ENCODE measurements around the gene TBL3. TPM values are rescaled to one million over a fixed set of nuclear protein-coding genes. Genes with fewer than 3 reads are reported as not detected.

Gene TBL3
- total and polyA plus RNA-seq, 9 of the 15 experiments (the other 6 are each of a cell fraction or from before 2014, with no cell fraction given), result 0.97 to 117 (median 24.5) TPM

DNA sequence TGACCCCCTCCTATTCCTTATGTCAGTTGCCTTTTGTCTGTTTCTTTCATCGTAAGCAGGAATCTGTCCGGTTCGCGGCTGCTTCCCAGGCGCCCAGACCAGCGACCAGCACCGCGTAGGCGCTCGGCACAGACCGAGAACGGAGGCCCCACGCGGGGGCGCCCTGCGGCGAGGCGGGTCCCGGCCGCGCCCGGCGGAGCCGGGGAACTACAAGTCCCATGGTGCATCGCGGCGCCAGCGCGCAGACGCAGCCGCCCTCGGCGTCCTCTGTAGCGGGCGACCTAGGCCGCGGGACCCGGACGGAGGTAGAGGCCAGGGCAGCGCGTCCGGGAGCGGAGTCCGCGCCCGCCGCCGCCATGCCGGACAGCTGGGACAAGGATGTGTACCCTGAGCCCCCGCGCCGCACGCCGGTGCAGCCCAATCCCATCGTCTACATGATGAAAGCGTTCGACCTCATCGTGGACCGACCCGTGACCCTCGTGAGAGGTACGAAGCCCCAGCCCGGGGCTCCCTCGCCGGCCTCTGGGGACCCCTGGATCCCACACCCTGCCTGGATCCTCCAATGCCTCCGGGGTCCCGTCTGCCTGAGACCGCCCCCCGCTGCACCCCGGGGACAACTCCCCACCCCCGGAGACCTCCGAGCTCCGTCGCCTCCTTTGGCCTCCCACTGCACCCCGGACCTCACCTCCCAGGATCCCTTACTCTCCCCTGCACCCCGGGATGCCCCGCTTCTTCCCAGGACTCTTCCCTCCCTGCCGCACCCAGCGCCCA lies 12.4 kb upstream of the TBL3 start, which contains the start of gene NDUFB10 (continued):
- TF ChIP-seq, protein P1, sequence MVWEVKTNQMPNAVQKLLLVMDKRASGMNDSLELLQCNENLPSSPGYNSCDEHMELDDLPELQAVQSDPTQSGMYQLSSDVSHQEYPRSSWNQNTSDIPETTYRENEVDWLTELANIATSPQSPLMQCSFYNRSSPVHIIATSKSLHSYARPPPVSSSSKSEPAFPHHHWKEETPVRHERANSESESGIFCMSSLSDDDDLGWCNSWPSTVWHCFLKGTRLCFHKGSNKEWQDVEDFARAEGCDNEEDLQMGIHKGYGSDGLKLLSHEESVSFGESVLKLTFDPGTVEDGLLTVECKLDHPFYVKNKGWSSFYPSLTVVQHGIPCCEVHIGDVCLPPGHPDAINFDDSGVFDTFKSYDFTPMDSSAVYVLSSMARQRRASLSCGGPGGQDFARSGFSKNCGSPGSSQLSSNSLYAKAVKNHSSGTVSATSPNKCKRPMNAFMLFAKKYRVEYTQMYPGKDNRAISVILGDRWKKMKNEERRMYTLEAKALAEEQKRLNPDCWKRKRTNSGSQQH (CRISPR knock-in tag; IDR thresholded peaks at IDR 0.05), result no peak
- TF ChIP-seq TAF1 (IDR thresholded peaks at IDR 0.05; ENCODE audit: control insufficient read depth, extremely low read depth, insufficient read depth, low read length, severe bottlenecking) (peak; percentile 53), SMAD1 (IDR thresholded peaks at IDR 0.05; ENCODE audit: low read depth, low read length, partially characterized antibody) (no peak), ARHGAP35 (IDR thresholded peaks at IDR 0.05; ENCODE audit: partially characterized antibody) (no peak), ZNF583 (CRISPR knock-in tag; IDR thresholded peaks at IDR 0.05) (0 out of 2 replicates have a peak, but pooled peaks have one; percentile 54), U2AF1 (optimal IDR thresholded peaks at IDR 0.05; ENCODE audit: low read depth, low read length) (peak; percentile 89), MEF2D (tag; conservative IDR thresholded peaks at IDR 0.05; ENCODE audit: low read depth) (no peak), FOXK1 (CRISPR knock-in tag; IDR thresholded peaks at IDR 0.05; ENCODE audit: borderline replicate concordance) (no peak), MTA3 (IDR thresholded peaks at IDR 0.05; ENCODE audit: borderline replicate concordance) (0 out of 2 replicates have a peak, but pooled peaks have one; percentile 61), ZFX (CRISPR knock-in tag; IDR thresholded peaks at IDR 0.05) (peak; percentile 99), RBM17 (IDR thresholded peaks at IDR 0.05; ENCODE audit: borderline replicate concordance, low read depth, low read length) (no peak), COPS2 (conservative IDR thresholded peaks at IDR 0.05) (no peak), KLF16 (IDR thresholded peaks at IDR 0.05) (0 out of 2 replicates have a peak, but pooled peaks have one; percentile 4), SMARCE1 (IDR thresholded peaks at IDR 0.05) (0 out of 2 replicates have a peak, but pooled peaks have one; percentile 35), CHD2 (IDR thresholded peaks at IDR 0.05; ENCODE audit: low read depth, low read length) (0 out of 2 replicates have a peak, but pooled peaks have one; percentile 6)
- TF ChIP-seq, protein P2, sequence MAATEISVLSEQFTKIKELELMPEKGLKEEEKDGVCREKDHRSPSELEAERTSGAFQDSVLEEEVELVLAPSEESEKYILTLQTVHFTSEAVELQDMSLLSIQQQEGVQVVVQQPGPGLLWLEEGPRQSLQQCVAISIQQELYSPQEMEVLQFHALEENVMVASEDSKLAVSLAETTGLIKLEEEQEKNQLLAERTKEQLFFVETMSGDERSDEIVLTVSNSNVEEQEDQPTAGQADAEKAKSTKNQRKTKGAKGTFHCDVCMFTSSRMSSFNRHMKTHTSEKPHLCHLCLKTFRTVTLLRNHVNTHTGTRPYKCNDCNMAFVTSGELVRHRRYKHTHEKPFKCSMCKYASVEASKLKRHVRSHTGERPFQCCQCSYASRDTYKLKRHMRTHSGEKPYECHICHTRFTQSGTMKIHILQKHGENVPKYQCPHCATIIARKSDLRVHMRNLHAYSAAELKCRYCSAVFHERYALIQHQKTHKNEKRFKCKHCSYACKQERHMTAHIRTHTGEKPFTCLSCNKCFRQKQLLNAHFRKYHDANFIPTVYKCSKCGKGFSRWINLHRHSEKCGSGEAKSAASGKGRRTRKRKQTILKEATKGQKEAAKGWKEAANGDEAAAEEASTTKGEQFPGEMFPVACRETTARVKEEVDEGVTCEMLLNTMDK (IDR thresholded peaks at IDR 0.05; ENCODE audit: borderline replicate concordance, insufficient read depth, low read depth, low read length, poor library complexity, severe bottlenecking), result peak; percentile 100
- TF ChIP-seq, protein P3, sequence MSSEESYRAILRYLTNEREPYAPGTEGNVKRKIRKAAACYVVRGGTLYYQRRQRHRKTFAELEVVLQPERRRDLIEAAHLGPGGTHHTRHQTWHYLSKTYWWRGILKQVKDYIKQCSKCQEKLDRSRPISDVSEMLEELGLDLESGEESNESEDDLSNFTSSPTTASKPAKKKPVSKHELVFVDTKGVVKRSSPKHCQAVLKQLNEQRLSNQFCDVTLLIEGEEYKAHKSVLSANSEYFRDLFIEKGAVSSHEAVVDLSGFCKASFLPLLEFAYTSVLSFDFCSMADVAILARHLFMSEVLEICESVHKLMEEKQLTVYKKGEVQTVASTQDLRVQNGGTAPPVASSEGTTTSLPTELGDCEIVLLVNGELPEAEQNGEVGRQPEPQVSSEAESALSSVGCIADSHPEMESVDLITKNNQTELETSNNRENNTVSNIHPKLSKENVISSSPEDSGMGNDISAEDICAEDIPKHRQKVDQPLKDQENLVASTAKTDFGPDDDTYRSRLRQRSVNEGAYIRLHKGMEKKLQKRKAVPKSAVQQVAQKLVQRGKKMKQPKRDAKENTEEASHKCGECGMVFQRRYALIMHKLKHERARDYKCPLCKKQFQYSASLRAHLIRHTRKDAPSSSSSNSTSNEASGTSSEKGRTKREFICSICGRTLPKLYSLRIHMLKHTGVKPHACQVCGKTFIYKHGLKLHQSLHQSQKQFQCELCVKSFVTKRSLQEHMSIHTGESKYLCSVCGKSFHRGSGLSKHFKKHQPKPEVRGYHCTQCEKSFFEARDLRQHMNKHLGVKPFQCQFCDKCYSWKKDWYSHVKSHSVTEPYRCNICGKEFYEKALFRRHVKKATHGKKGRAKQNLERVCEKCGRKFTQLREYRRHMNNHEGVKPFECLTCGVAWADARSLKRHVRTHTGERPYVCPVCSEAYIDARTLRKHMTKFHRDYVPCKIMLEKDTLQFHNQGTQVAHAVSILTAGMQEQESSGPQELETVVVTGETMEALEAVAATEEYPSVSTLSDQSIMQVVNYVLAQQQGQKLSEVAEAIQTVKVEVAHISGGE (CRISPR knock-in tag; IDR thresholded peaks at IDR 0.05), result peak in 2 of 3 experiments; percentile 29 to 77; a peak in 2 of 6 replicates
- TF ChIP-seq, protein P4, sequence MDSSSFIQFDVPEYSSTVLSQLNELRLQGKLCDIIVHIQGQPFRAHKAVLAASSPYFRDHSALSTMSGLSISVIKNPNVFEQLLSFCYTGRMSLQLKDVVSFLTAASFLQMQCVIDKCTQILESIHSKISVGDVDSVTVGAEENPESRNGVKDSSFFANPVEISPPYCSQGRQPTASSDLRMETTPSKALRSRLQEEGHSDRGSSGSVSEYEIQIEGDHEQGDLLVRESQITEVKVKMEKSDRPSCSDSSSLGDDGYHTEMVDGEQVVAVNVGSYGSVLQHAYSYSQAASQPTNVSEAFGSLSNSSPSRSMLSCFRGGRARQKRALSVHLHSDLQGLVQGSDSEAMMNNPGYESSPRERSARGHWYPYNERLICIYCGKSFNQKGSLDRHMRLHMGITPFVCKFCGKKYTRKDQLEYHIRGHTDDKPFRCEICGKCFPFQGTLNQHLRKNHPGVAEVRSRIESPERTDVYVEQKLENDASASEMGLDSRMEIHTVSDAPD (CRISPR knock-in tag; IDR thresholded peaks at IDR 0.05), result no peak
